AG10803 (cell line): ENCODE results near the gene NOS1AP.

Source experiments
- DNase-seq: peaks from one replicate; pipeline ENCODE4 v3.0.0; 2010; ENCODE audit warnings: low read depth
- H3K4me3 ChIP-seq: 2 replicates; pipeline ENCODE4 v1.5.1; 2011; ENCODE audit warnings: mild to moderate bottlenecking, low read length, control low read depth
- CTCF ChIP-seq: conservative IDR thresholded peaks from 2 replicates; pipeline ENCODE4 v1.5.1; 2011; ENCODE audit warnings: mild to moderate bottlenecking, low read length, control low read depth, inconsistent platforms

NOS1AP gene

GRCh38 chr1:162374406-162374805 is 304.9 kb downstream of the NOS1AP start:
- no peak for DNase-seq
- no peak overlapping the region for H3K4me3 ChIP-seq
- no peak for TF ChIP-seq CTCF

- H3K4me3 ChIP-seq, result no peak overlapping the region
- TF ChIP-seq CTCF, result no peak
Observed at GRCh38 chr1:162375463-162375862, 306.0 kb downstream of the NOS1AP start.

GRCh38 chr1:162376691-162377090 is 307.2 kb downstream of the NOS1AP start, which contains the start of gene SPATA46:
SPATA46 (minus strand) TSS chr1:162376854; CDS start chr1:162376790, 64 bp downstream.
- H3K4me3 ChIP-seq, result no peak within 1 kb of the TSS
- DNase-seq, result no peak
- no peak for TF ChIP-seq CTCF

More at GRCh38 chr1:162375463-162375862, 306.0 kb downstream of the NOS1AP start:
- no peak for DNase-seq

- TF ChIP-seq CTCF, result no peak
- no peak for DNase-seq
- H3K4me3 ChIP-seq, result no peak overlapping the region
Observed at GRCh38 chr1:162380061-162380846, 310.8 kb downstream of the NOS1AP start.

GRCh38 chr1:162381383-162381782 is 311.9 kb downstream of the NOS1AP start, which contains the start of gene C1orf226:
C1orf226 (plus strand) TSS chr1:162381728; CDS start chr1:162381902, 174 bp downstream.
- H3K4me3 ChIP-seq, result no peak within 1 kb of the TSS
- no peak for TF ChIP-seq CTCF
- DNase-seq, result no peak

GRCh38 chr1:162381941-162382750 is 312.7 kb downstream of the NOS1AP start:
- no peak for TF ChIP-seq CTCF
- no peak overlapping the region for H3K4me3 ChIP-seq

More at GRCh38 chr1:162381941-162382750, 312.7 kb downstream of the NOS1AP start:
- DNase-seq, result no peak
